IPS DF 4.7 (cell line): ENCODE measurements around the gene TMEM165.

ENCODE experiments used
- DNase-seq: peaks from one replicate; pipeline ENCODE4 v3.0.0-alpha.2; 2013; ENCODE audit warnings: low spot score; ENCODE audit errors: extremely low read depth

Gene TMEM165

GRCh38 chr4:55405073-55405472 is 9.3 kb downstream of the TMEM165 start:
- no peak for DNase-seq

GRCh38 chr4:55406545-55406944 is 10.8 kb downstream of the TMEM165 start:
- no peak for DNase-seq

- DNase-seq: no peak
These were observed 11.4 kb downstream of the TMEM165 start for GRCh38 chr4:55407119-55407518.

- DNase-seq: no peak
These were observed 12.0 kb downstream of the TMEM165 start for GRCh38 chr4:55407764-55408163.

- no peak for DNase-seq
These were observed 13.9 kb downstream of the TMEM165 start for GRCh38 chr4:55409468-55410171.

- DNase-seq: no peak
These were observed 14.7 kb downstream of the TMEM165 start for GRCh38 chr4:55410431-55410830.

- DNase-seq: no peak
These were observed 15.9 kb downstream of the TMEM165 start for GRCh38 chr4:55411621-55412020.

GRCh38 chr4:55416176-55416575 is 20.4 kb downstream of the TMEM165 start:
- no peak for DNase-seq

DNA sequence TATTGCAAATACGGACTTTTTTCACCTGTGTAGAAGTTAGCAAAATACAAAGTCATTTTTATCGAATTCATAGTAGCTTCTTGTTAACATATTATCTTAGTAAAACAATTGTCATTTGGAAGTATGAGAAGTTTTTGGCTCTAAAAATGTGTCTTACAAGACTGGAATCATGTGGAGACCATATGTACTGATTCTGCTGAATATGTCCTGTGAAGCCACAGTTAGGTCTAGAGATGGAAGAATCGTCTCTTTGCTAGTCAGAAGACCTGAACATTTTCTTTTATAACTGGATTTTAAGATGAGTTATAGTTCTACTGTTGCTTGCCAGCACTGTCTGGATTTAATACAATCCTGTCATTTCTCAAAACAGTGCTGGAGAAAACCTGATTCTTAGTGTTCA is 29.0 kb downstream of the TMEM165 start:
- DNase-seq: no peak

DNA sequence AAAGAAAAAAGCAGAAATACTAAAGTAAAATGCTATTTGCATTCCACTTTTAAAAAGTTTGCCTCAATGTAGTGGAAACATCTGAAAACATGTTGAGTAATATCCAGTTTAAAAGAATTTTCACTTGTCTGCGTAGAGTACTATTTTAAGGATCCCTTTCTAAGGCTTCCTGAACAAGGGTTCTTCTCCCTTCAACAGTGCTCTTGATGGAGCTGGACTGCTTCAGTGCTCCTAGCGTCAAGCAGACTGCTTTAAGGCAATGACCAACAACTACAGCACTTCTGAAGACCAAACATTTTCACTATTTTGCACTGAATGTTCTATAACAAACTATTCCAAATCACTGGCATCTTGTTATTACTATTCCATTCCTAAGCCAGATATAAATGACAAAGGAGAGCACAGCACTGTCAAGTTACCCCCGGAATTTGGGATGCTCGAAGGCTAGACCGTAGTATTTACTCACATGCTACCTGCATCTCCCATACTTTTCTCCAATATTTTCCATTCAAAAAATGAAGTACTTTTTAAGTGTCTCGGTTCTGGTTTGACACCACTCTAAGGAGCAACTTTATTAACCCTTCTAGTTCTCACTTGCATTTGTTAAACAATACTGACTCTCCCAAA is 36.1 kb downstream of the TMEM165 start:
- DNase-seq: no peak

DNA sequence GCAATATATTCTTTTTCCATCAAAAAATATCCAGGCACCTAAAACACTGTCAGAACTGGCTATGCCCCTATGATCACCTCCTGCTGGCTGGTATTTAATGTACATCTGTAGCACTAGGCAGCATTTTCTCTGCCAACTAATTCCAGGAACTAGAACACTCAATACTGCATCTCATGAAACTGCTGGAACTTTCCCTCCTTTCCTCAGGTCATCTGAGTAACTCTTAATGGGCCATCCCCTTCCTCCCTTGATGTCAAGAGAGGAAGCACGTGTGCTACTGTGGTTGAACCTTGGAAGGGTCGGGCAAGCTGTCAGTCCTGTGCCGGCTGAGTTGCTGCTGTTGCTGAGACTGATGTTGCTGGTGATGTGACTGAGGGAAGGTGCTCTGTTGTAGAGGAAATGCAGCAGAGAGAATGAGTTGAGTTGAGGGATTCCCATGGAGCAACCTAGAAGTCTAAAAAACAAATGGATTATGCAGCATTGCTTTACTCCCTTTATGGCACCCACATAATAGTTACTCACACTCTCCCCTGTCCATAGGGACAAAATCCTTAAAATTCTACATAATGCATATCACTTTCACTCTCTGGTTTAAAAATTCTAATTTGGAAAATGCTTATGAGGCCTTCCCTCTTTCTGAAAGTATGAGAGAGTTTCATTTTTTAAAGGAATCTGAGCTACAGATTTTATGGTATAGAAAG is 39.5 kb downstream of the TMEM165 start:
- DNase-seq: no peak

DNA sequence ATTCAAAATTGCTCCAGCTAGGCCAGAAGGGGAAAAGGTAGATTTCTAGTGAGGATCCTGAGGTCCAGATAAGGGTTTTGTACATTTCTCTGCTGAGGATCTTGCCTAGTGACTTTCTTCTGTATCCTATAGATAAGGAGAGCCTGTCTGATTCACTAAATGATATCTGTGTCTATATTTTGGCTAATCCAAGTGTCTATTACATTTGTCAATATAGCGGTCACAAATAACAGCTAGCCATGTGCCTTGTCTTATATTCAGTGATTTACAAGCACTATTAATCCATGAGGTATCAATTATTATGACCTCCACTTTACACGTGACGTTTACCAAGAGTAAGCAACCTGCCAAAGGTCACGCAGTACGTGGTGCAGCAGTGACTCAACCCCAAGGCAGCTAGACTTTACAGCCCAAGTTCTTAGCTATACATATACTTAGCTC is 41.6 kb downstream of the TMEM165 start:
- DNase-seq: no peak

GRCh38 chr4:55437823-55438222 is 42.1 kb downstream of the TMEM165 start:
- no peak for DNase-seq

GRCh38 chr4:55438314-55438713 is 42.6 kb downstream of the TMEM165 start:
- no peak for DNase-seq

DNA sequence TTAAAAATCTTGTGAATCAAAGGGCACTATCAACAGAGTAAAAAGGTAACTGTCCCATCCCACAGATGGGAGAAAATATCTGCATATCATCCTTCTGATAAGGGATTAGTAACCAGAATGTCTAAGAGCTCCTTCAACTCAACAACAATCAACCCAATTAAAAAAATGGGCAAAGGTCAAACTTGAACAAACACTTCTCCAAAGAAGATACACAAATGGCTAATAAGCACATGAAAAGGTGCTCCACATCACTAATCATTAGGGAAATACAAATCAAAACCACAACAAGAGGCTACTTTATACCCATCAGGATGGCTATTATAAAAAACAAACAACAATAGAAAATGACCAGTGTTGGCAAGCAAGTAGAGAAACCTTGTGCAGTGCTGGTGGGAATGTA is 43.3 kb downstream of the TMEM165 start:
- DNase-seq: no peak

- DNase-seq: no peak
These were observed 45.0 kb downstream of the TMEM165 start for GRCh38 chr4:55440786-55441185.

DNA sequence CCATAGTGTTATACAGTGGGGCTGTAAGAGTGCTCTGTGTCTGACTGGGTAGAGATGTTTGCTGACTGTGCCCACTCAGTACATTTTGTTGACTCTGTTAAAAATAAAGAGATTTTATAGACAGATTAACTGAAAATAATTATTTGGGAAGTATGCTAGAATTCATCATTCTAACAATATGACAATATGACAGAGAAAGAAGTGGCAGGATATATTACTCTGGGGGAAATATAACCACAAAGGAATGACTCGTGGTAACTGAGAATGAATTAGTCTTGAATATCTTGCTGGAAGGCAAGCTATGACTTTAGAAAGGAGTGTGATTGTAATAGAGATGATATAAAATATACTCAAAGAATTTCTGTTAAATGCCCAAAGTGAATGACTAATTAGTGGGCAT is 46.8 kb downstream of the TMEM165 start:
- DNase-seq: no peak

DNA sequence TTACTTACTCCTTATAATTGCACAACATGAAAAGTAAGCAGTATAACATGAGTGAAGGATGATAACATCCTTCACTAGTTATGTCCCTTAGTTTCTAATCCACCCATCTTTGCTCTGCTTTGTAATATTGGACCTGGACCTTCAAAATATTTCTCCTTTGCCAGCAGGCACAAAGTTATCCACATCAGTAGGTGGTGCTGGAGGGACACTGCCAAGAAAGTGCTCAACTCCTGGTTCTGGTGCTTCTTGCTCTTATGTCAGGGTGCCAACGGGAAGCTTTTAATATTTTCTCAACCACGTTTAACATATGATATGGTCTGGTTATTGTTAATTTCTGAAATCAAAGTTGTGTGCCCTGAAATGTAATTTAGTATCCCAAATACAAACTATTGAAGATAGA is 49.1 kb downstream of the TMEM165 start:
- no peak for DNase-seq

- DNase-seq: no peak
These were observed 50.3 kb downstream of the TMEM165 start for GRCh38 chr4:55445921-55446577.

DNA sequence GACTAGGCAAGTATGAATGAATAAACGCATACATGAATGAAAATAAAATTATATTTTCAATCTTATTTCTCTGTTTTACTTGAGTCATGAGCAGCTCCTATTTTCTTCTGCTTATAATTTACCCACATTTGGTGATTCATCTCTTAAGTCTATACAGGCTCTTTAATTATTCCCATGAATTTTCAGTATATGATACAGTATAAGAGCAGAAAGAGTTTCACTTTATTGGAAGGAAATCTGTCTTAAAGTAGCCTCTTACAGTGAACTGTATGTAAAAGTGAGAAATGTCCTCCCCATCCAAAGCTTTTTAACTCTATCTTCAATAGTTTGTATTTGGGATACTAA is 50.8 kb downstream of the TMEM165 start:
- DNase-seq: no peak

GRCh38 chr4:55447108-55447708 is 51.5 kb downstream of the TMEM165 start:
- no peak for DNase-seq

DNA sequence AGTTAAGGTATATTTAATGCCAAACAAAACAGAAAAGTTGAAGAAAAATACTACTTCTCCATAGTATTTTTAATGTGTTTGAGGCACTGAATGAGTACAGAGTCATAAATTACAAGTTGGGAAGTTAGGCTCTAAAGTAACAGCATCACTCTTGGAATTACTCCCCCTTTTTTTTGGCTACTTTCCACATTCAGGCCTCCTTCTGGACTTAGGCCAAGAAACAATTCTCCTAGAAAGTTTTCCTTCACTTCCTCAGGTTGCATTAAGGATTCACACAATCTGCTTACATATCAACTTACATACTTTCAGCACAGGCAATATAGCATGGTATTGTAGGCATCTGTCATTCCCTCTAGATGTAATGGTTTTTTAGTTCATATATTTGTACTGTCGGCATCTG is 52.1 kb downstream of the TMEM165 start:
- no peak for DNase-seq
